ENCODE results near the gene NUCB1. TPM values are rescaled to one million over a fixed set of nuclear protein-coding genes. Genes with fewer than 3 reads are reported as not detected.

NUCB1 gene
- total and polyA plus RNA-seq, 9 of the 15 experiments (the other 6 are each of a cell fraction or from before 2014, with no cell fraction given) = 3.1 to 153 (median 71.7) TPM

DNA sequence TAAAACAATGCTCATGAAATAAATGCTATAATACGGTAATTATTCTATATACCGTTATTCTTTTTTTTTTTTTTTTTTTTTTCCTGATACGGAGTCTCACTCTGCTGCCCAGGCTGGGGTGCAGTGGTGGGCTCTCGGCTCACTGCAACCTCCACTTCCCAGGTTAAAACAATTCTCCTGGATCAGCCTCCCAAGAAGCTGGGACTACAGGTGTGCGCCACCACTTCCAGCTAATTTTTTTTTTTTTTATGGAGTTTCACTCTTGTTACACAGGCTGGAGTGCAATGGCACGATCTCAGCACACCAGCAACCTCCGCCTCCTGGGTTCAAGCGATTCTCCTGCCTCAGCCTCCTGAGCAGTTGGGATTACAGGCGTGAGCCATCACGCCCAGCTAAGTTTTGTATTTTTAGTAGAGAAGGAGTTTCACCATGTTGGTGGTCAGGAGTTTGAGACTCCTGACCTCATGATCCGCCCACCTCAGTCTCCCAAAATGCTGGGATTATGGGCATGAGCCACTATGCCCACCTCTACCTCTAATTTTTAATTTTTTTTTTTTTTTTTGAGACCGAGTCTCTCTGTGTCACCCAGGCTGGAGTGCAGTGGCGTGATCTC is 21.0 kb upstream of the NUCB1 start (continued):
- TF ChIP-seq PML (IDR thresholded peaks at IDR 0.05; ENCODE audit: low read length) (no peak), ZNF121 (CRISPR knock-in tag; conservative IDR thresholded peaks at IDR 0.05) (peak; percentile 89), LCOR (CRISPR knock-in tag; IDR thresholded peaks at IDR 0.05) (no peak), PTBP1 (IDR thresholded peaks at IDR 0.05; ENCODE audit: low read depth, low read length) (0 out of 2 replicates have a peak, but pooled peaks have one; percentile 37), FOSL1 (tag; conservative IDR thresholded peaks at IDR 0.05) (peak; percentile 10; the same call in 1 of the 2 replicates), ZNF175 (CRISPR knock-in tag; IDR thresholded peaks at IDR 0.05; ENCODE audit: low read depth) (no peak), ZNF354B (CRISPR knock-in tag; IDR thresholded peaks at IDR 0.05) (no peak), ZFX (CRISPR knock-in tag; IDR thresholded peaks at IDR 0.05) (no peak; the same call in 1 of the 2 replicates), ZNF77 (CRISPR knock-in tag; IDR thresholded peaks at IDR 0.05) (no peak), SRF (CRISPR knock-in tag; IDR thresholded peaks at IDR 0.05) (0 out of 4 replicates have a peak, but pooled peaks of 1 of the 2 experiments have one; percentile 23), ESRRA (IDR thresholded peaks at IDR 0.05; ENCODE audit: borderline replicate concordance, low read depth) (no peak)
- TF ChIP-seq, protein P1, sequence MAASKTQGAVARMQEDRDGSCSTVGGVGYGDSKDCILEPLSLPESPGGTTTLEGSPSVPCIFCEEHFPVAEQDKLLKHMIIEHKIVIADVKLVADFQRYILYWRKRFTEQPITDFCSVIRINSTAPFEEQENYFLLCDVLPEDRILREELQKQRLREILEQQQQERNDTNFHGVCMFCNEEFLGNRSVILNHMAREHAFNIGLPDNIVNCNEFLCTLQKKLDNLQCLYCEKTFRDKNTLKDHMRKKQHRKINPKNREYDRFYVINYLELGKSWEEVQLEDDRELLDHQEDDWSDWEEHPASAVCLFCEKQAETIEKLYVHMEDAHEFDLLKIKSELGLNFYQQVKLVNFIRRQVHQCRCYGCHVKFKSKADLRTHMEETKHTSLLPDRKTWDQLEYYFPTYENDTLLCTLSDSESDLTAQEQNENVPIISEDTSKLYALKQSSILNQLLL (CRISPR knock-in tag; IDR thresholded peaks at IDR 0.05; ENCODE audit: borderline replicate concordance) = 0 out of 2 replicates have a peak, but pooled peaks have one; percentile 24
- TF ChIP-seq, protein P2, sequence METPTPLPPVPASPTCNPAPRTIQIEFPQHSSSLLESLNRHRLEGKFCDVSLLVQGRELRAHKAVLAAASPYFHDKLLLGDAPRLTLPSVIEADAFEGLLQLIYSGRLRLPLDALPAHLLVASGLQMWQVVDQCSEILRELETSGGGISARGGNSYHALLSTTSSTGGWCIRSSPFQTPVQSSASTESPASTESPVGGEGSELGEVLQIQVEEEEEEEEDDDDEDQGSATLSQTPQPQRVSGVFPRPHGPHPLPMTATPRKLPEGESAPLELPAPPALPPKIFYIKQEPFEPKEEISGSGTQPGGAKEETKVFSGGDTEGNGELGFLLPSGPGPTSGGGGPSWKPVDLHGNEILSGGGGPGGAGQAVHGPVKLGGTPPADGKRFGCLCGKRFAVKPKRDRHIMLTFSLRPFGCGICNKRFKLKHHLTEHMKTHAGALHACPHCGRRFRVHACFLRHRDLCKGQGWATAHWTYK (CRISPR knock-in tag; IDR thresholded peaks at IDR 0.05) = no peak
- TF ChIP-seq, protein P3, sequence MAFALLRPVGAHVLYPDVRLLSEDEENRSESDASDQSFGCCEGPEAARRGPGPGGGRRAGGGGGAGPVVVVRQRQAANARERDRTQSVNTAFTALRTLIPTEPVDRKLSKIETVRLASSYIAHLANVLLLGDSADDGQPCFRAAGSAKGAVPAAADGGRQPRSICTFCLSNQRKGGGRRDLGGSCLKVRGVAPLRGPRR (CRISPR knock-in tag; IDR thresholded peaks at IDR 0.05) = 0 out of 2 replicates have a peak, but pooled peaks have one; percentile 45
- TF ChIP-seq, protein P4, sequence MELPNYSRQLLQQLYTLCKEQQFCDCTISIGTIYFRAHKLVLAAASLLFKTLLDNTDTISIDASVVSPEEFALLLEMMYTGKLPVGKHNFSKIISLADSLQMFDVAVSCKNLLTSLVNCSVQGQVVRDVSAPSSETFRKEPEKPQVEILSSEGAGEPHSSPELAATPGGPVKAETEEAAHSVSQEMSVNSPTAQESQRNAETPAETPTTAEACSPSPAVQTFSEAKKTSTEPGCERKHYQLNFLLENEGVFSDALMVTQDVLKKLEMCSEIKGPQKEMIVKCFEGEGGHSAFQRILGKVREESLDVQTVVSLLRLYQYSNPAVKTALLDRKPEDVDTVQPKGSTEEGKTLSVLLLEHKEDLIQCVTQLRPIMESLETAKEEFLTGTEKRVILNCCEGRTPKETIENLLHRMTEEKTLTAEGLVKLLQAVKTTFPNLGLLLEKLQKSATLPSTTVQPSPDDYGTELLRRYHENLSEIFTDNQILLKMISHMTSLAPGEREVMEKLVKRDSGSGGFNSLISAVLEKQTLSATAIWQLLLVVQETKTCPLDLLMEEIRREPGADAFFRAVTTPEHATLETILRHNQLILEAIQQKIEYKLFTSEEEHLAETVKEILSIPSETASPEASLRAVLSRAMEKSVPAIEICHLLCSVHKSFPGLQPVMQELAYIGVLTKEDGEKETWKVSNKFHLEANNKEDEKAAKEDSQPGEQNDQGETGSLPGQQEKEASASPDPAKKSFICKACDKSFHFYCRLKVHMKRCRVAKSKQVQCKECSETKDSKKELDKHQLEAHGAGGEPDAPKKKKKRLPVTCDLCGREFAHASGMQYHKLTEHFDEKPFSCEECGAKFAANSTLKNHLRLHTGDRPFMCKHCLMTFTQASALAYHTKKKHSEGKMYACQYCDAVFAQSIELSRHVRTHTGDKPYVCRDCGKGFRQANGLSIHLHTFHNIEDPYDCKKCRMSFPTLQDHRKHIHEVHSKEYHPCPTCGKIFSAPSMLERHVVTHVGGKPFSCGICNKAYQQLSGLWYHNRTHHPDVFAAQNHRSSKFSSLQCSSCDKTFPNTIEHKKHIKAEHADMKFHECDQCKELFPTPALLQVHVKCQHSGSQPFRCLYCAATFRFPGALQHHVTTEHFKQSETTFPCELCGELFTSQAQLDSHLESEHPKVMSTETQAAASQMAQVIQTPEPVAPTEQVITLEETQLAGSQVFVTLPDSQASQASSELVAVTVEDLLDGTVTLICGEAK (IDR thresholded peaks at IDR 0.05) = peak; percentile 53; the same call in 1 of the 2 replicates
- TF ChIP-seq, protein P4 (CRISPR knock-in tag; IDR thresholded peaks at IDR 0.05) = no peak
